Activated CD8-positive, alpha-beta memory T cell treated with anti-CD3 and anti-CD28 coated beads, Interleukin-2, amount 50 U/mL, for 24 hours (primary cell): ENCODE measurements around the gene PNCK.

Experiments
- DNase-seq: peaks from one replicate; pipeline ENCODE4 v3.0.0-alpha.2; 2020; ENCODE audit errors: extremely low read depth

The PNCK gene

GRCh38 chrX:153640736-153641575 lies 32.7 kb downstream of the PNCK start:
- no peak for DNase-seq

- no peak for DNase-seq
Measured at GRCh38 chrX:153640045-153640686, 33.4 kb downstream of the PNCK start.

- DNase-seq = no peak
Measured at GRCh38 chrX:153639177-153640044, 34.2 kb downstream of the PNCK start.

- DNase-seq = no peak
Measured at GRCh38 chrX:153638436-153639176, 35.0 kb downstream of the PNCK start.

GRCh38 chrX:153638041-153638371 lies 35.6 kb downstream of the PNCK start:
- no peak for DNase-seq

- no peak for DNase-seq
Measured at GRCh38 chrX:153637121-153638040, 36.2 kb downstream of the PNCK start.

GRCh38 chrX:153636716-153637115 lies 36.9 kb downstream of the PNCK start:
- DNase-seq = no peak

- DNase-seq = no peak
Measured at GRCh38 chrX:153635788-153636668, 37.6 kb downstream of the PNCK start.

GRCh38 chrX:153635388-153635787 lies 38.2 kb downstream of the PNCK start:
- DNase-seq = no peak

GRCh38 chrX:153634832-153635231 lies 38.8 kb downstream of the PNCK start:
- DNase-seq = no peak

GRCh38 chrX:153634236-153634635 lies 39.4 kb downstream of the PNCK start:
- no peak for DNase-seq

GRCh38 chrX:153633607-153634180 lies 39.9 kb downstream of the PNCK start:
- DNase-seq = no peak

GRCh38 chrX:153633048-153633447 lies 40.6 kb downstream of the PNCK start:
- DNase-seq = no peak

- DNase-seq = no peak
Measured at GRCh38 chrX:153632595-153632946, 41.0 kb downstream of the PNCK start.

- no peak for DNase-seq
Measured at GRCh38 chrX:153631907-153632594, 41.6 kb downstream of the PNCK start.

GRCh38 chrX:153631346-153631745 lies 42.3 kb downstream of the PNCK start:
- no peak for DNase-seq

GRCh38 chrX:153628665-153629064 lies 44.9 kb downstream of the PNCK start:
- DNase-seq = no peak

- DNase-seq = no peak
Measured at GRCh38 chrX:153628129-153628528, 45.5 kb downstream of the PNCK start.

GRCh38 chrX:153627675-153628111 lies 45.9 kb downstream of the PNCK start:
- DNase-seq = no peak
